PC-9 (cell line): ENCODE results near the gene ADAM19. TPM values are rescaled to one million over a fixed set of nuclear protein-coding genes. Genes with fewer than 3 reads are reported as not detected.

Source experiments
- BruUV-seq: library from RNA; stranded (reverse); fragments of 400-500 nt; replicated peaks from 2 replicates; lab custom pipeline; 2021; lab: Mats Ljungman, UMichigan
- CTCF ChIA-PET: fragments of 300-600 bp; sonication (Branson Sonifier 250); formaldehyde crosslinking; loops from one replicate; lab custom pipeline; 2022; ENCODE audit warnings: antibody characterized with exemption; lab: Charles Lee
- POLR2A ChIA-PET: fragments of 300-600 bp; sonication (Branson Sonifier 250); formaldehyde crosslinking; loops from one replicate; lab custom pipeline; 2022; ENCODE audit warnings: antibody characterized with exemption; ENCODE audit not compliant: unreplicated experiment; lab: Charles Lee
- DNase-seq, 2 experiments: peaks; one replicate each; pipeline versions ENCODE4 v3.0.0 to v3.0.0-alpha.2; 2015 to 2022; ENCODE audit warnings: mixed read lengths in 1 of 2
- H2AFZ ChIP-seq: fragments of 200-600 bp; sonication (generic); 2 replicates; pipeline ENCODE4 v1.8.1; 2017; ENCODE audit warnings: antibody characterized with exemption
- H3F3A ChIP-seq: fragments of 200-600 bp; sonication (generic); 2 replicates; pipeline ENCODE4 v1.8.1; 2017; ENCODE audit warnings: antibody characterized with exemption, mild to moderate bottlenecking, low read depth; ENCODE audit not compliant: insufficient read depth
- H3K27ac ChIP-seq: fragments of 200-600 bp; sonication (generic); 2 replicates; pipeline ENCODE4 v1.6.1; 2016; ENCODE audit warnings: mixed run types
- H3K27me3 ChIP-seq: fragments of 200-600 bp; sonication (generic); 2 replicates; pipeline ENCODE4 v1.6.1; 2016; ENCODE audit warnings: low read depth, mixed run types; ENCODE audit not compliant: insufficient read depth
- H3K36me3 ChIP-seq: fragments of 200-600 bp; sonication (generic); 2 replicates; pipeline ENCODE4 v1.6.1; 2016; ENCODE audit warnings: low read depth, mixed run types
- H3K4me1 ChIP-seq: fragments of 200-600 bp; sonication (generic); replicated peaks from 2 replicates; pipeline ENCODE4 v1.6.1; 2016; ENCODE audit warnings: mixed run types; ENCODE audit not compliant: insufficient read depth
- H3K4me2 ChIP-seq: fragments of 200-600 bp; sonication (generic); 2 replicates; pipeline ENCODE4 v1.6.1; 2017; ENCODE audit warnings: mixed run types
- H3K4me3 ChIP-seq: fragments of 200-600 bp; sonication (generic); 2 replicates; pipeline ENCODE4 v1.6.1; 2016; ENCODE audit warnings: mixed run types
- H3K79me2 ChIP-seq: fragments of 200-600 bp; sonication (generic); 2 replicates; pipeline ENCODE4 v1.6.1; 2017; ENCODE audit warnings: low read depth, mixed run types
- H3K9me2 ChIP-seq: fragments of 200-600 bp; sonication (generic); 2 replicates; pipeline ENCODE4 v1.8.1; 2017; ENCODE audit warnings: mild to moderate bottlenecking; ENCODE audit not compliant: insufficient read depth
- H3K9me3 ChIP-seq: fragments of 200-600 bp; sonication (generic); 2 replicates; pipeline ENCODE4 v1.8.1; 2016; ENCODE audit warnings: low read depth; ENCODE audit not compliant: insufficient read depth
- H4K20me1 ChIP-seq: fragments of 200-600 bp; sonication (generic); 2 replicates; pipeline ENCODE4 v1.8.1; 2017; ENCODE audit not compliant: insufficient read depth
- CTCF ChIP-seq: fragments of 200-600 bp; sonication (generic); conservative IDR thresholded peaks from 2 replicates; pipeline ENCODE4 v1.6.1; 2017; ENCODE audit warnings: mixed run types, antibody characterized with exemption, mild to moderate bottlenecking, moderate library complexity
- EZH2 ChIP-seq: fragments of 200-600 bp; sonication (generic); IDR thresholded peaks from 2 replicates; pipeline ENCODE4 v1.8.0; 2017; ENCODE audit warnings: antibody characterized with exemption, low read depth
- intact Hi-C: fragments of 100-400 bp; cut with micrococcal nuclease; formaldehyde crosslinking; loops from one replicate; pipeline ENCODE4 v1.10.0; 2022; ENCODE audit not compliant: unreplicated experiment
- total RNA-seq: library from RNA; stranded (reverse); gene quantifications from 2 replicates; pipeline ENCODE4 v1.2.3, GENCODE V29; 2021

ADAM19 gene
- total RNA-seq, 1 experiment from 2014 or later = 7.6 TPM

- no peaks in the 10 kb centered on the region for H3K79me2 ChIP-seq
- BruUV-seq = no TSS peak
- no peaks in the 10 kb centered on the region; the same call in 1 of the 2 replicates for H3K9me3 ChIP-seq
- no peak overlapping the region for H3K27ac ChIP-seq
- CTCF ChIA-PET = no interaction called here
- POLR2A ChIA-PET = no interaction called here
- no peaks in the 10 kb centered on the region for H3K9me2 ChIP-seq
- 0 out of 2 replicates have a peak, but pooled peaks cover 4% of the 10 kb centered on the region for H3K36me3 ChIP-seq
- H3K4me3 ChIP-seq = no peak overlapping the region
- no peak overlapping the region for H3K4me2 ChIP-seq
- DNase-seq = no peak
- H3K4me1 ChIP-seq = peaks cover 25% of the 10 kb centered on the region
- TF ChIP-seq EZH2 (no peak), CTCF (no peak)
- no peaks in the 10 kb centered on the region for H4K20me1 ChIP-seq
- intact Hi-C loops = no loop called here
- no peaks in the 10 kb centered on the region for H3K27me3 ChIP-seq
- peaks cover 19% of the 10 kb centered on the region for H3F3A ChIP-seq
- H2AFZ ChIP-seq = no peak overlapping the region
These were observed 37.0 kb upstream of the ADAM19 start for GRCh38 chr5:157612581-157612980.

- BruUV-seq = no TSS peak
- DNase-seq = no peak
- H4K20me1 ChIP-seq = no peaks in the 10 kb centered on the region
- peaks cover 33% of the 10 kb centered on the region for H3K4me1 ChIP-seq
- no peak overlapping the region for H2AFZ ChIP-seq
- no peaks in the 10 kb centered on the region for H3K9me2 ChIP-seq
- no peaks in the 10 kb centered on the region for H3K79me2 ChIP-seq
- intact Hi-C loops = no loop called here
- no peak overlapping the region for H3K4me3 ChIP-seq
- ChIA-PET POLR2A (no interaction called here), CTCF (no interaction called here)
- H3K4me2 ChIP-seq = no peak overlapping the region
- H3F3A ChIP-seq = peaks cover 26% of the 10 kb centered on the region
- H3K27ac ChIP-seq = no peak overlapping the region
- no peaks in the 10 kb centered on the region for H3K27me3 ChIP-seq
- no peak for TF ChIP-seq CTCF
- TF ChIP-seq EZH2 = no peak
- H3K9me3 ChIP-seq = no peaks in the 10 kb centered on the region; the same call in 1 of the 2 replicates
- 0 out of 2 replicates have a peak, but pooled peaks cover 4% of the 10 kb centered on the region for H3K36me3 ChIP-seq
These were observed 36.2 kb upstream of the ADAM19 start for GRCh38 chr5:157611571-157612476.

- Histone ChIP-seq H2AFZ (no peak overlapping the region), H3K4me2 (no peak overlapping the region), H3K36me3 (0 out of 2 replicates have a peak, but pooled peaks cover 4% of the 10 kb centered on the region), H4K20me1 (no peaks in the 10 kb centered on the region), H3K79me2 (no peaks in the 10 kb centered on the region), H3K27me3 (no peaks in the 10 kb centered on the region), H3K4me3 (no peak overlapping the region), H3K9me3 (no peaks in the 10 kb centered on the region; the same call in 1 of the 2 replicates), H3F3A (peaks cover 35% of the 10 kb centered on the region), H3K4me1 (peaks cover 41% of the 10 kb centered on the region), H3K9me2 (no peaks in the 10 kb centered on the region), H3K27ac (no peak overlapping the region)
- TF ChIP-seq CTCF = no peak
- no peak for TF ChIP-seq EZH2
- DNase-seq = no peak
- CTCF ChIA-PET = no interaction called here
- intact Hi-C loops = no loop called here
- POLR2A ChIA-PET = no interaction called here
- no TSS peak for BruUV-seq
These were observed 35.4 kb upstream of the ADAM19 start for GRCh38 chr5:157610990-157611389.
